Gastrocnemius medialis (tissue), 4 donors: ENCODE results near the gene ZDHHC3. TPM values are rescaled to one million over a fixed set of nuclear protein-coding genes. Genes with fewer than 3 reads are reported as not detected.

ENCODE experiments used
- ATAC-seq, 2 donors: fragments of 150-250 bp; one replicate each; pipeline ENCODE4 v1.9.1; 2016
- DNase-seq, 2 donors: peaks; one replicate each; pipeline ENCODE4 v3.0.0-alpha.2; 2019
- H3K27ac ChIP-seq, 4 donors: fragments of 200-600 bp; sonication (generic); 1 replicate in 1 of 4; 2 replicates in 3 of 4; pipeline ENCODE4 v1.5.1; 2016 to 2018; ENCODE audit warnings: mild to moderate bottlenecking in 2 of 4, moderate library complexity in 1 of 4
- H3K27me3 ChIP-seq, 3 donors: fragments of 200-600 bp; sonication (generic) in 2 of 3; 1 replicate in 1 of 3; 2 replicates in 2 of 3; pipeline versions ENCODE4 v1.5.1 to v1.6.0; 2016 to 2019; ENCODE audit warnings: mild to moderate bottlenecking in 1 of 3, moderate library complexity in 1 of 3
- H3K36me3 ChIP-seq, 2 donors: fragments of 200-600 bp; sonication (generic) in 1 of 2; one replicate each; pipeline ENCODE4 v1.5.1; 2017 to 2018
- H3K4me1 ChIP-seq, 2 donors: fragments of 200-600 bp; sonication (generic) in 1 of 2; one replicate each; pipeline ENCODE4 v1.5.1; 2016 to 2017; ENCODE audit warnings: mild to moderate bottlenecking in 2 of 2
- H3K4me3 ChIP-seq, 4 donors: fragments of 200-600 bp; sonication (generic) in 3 of 4; 1 replicate in 1 of 4; 2 replicates in 3 of 4; pipeline ENCODE4 v1.5.1; 2016 to 2019; ENCODE audit warnings: mild to moderate bottlenecking in 2 of 4
- H3K9me3 ChIP-seq, 3 donors: fragments of 200-600 bp; sonication (generic) in 2 of 3; 1 replicate in 1 of 3; 2 replicates in 2 of 3; pipeline ENCODE4 v1.5.1; 2016 to 2019
- POLR2A ChIP-seq, 2 donors: fragments of 450-650 bp; IDR thresholded peaks; one replicate each; pipeline ENCODE4 v1.6.1; 2017; ENCODE audit warnings: antibody characterized with exemption in 2 of 2, mild to moderate bottlenecking in 2 of 2, moderate library complexity in 2 of 2
- in situ Hi-C, 4 donors: fragments of 200-750 bp; cut with MboI; loops; one replicate each; pipeline versions ENCODE4 v1.15.0 to v1.8.0; 2017; ENCODE audit warnings: low sequenced_read_pairs in 4 of 4
- intact Hi-C: fragments of 100-400 bp; cut with DNase I; formaldehyde crosslinking; loops from one replicate; pipeline ENCODE4 v1.15.1; 2023; ENCODE audit warnings: low total_unique reads
- total RNA-seq, 4 donors: library from RNA; depleted of rRNA; stranded (reverse); fragments of >200 nt; gene quantifications; one replicate each; pipeline versions ENCODE4 v1.1.0 to v1.2.3, GENCODE V29; 2016
- TF ChIP-seq, protein P1 (sequence below), 5 experiments: fragments of 450-650 bp in 3 of 5; fragments of 200-600 bp in 2 of 5; sonication (generic) in 2 of 5; IDR thresholded peaks in 4 of 5; conservative IDR thresholded peaks in 1 of 5; 1 replicate in 4 of 5; 2 replicates in 1 of 5; pipeline ENCODE4 v1.5.1; 2016 to 2019; ENCODE audit warnings: antibody characterized with exemption in 5 of 5, mild to moderate bottlenecking in 3 of 5, moderate library complexity in 3 of 5

Gene ZDHHC3
- total RNA-seq, 4 donors from 2014 or later = 66.2 to 90.5 (median 74.5) TPM

DNA sequence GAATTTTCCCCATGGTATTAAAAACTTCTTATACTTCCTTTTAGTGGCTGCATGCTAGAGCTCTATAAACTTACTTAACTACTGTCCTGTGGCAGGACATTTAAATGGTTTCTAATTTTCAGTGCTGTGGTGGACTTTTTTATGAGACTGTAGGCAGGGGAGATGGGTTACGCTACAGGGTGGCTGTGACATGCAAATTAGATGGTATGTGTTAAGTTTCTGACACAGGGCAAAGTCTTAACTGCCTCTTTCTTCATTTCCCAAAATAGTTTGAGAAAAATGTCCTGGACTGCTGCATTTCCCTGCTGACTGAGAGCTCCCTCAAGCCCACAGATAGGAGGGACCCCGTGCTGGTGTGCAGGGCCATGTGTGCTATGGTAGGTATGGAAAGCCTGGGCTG is 79.5 kb downstream of the ZDHHC3 start:
- Histone ChIP-seq H3K27ac (no peak overlapping the region), H3K4me3 (no peak overlapping the region), H3K4me1 (no peaks in the 10 kb centered on the region), H3K27me3 (no peaks in the 10 kb centered on the region), H3K36me3 (no peaks in the 10 kb centered on the region), H3K9me3 (no peaks in the 10 kb centered on the region)
- intact Hi-C loops (no loop called here), in situ Hi-C loops (no loop called here)
- DNase-seq (no peak), ATAC-seq (no peak)
- TF ChIP-seq, protein P1, sequence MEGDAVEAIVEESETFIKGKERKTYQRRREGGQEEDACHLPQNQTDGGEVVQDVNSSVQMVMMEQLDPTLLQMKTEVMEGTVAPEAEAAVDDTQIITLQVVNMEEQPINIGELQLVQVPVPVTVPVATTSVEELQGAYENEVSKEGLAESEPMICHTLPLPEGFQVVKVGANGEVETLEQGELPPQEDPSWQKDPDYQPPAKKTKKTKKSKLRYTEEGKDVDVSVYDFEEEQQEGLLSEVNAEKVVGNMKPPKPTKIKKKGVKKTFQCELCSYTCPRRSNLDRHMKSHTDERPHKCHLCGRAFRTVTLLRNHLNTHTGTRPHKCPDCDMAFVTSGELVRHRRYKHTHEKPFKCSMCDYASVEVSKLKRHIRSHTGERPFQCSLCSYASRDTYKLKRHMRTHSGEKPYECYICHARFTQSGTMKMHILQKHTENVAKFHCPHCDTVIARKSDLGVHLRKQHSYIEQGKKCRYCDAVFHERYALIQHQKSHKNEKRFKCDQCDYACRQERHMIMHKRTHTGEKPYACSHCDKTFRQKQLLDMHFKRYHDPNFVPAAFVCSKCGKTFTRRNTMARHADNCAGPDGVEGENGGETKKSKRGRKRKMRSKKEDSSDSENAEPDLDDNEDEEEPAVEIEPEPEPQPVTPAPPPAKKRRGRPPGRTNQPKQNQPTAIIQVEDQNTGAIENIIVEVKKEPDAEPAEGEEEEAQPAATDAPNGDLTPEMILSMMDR (IDR thresholded peaks at IDR 0.05 in 4 of 5, conservative IDR thresholded peaks at IDR 0.05 in 1 of 5) = no peak
- TF ChIP-seq POLR2A (IDR thresholded peaks at IDR 0.05) = no peak

DNA sequence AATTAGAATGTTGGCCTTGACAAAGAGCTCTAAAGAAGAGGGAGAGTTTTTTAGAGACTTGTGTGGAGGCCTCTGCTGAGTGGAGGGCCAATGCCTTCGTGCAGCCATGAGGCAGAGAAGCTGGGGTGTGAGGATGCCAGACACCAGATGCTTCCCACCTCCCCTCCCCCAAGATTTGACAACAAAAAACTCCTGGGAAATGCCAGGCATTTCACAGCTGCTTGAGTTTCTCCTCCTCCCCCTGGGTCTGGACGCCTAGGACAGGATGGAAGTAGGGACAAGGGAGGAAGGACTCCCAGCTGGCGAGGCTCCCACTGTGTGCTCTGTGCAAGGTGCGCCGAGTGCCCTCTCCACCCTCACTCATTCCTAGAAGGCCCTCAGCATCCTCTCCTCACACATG is 81.5 kb downstream of the ZDHHC3 start:
- ATAC-seq (no peak), DNase-seq (no peak)
- H3K4me3 ChIP-seq = no peak overlapping the region
- in situ Hi-C loops = no loop called here
- H3K36me3 ChIP-seq = no peaks in the 10 kb centered on the region
- intact Hi-C loops = no loop called here
- no peak overlapping the region for H3K27ac ChIP-seq
- H3K27me3 ChIP-seq = no peaks in the 10 kb centered on the region
- TF ChIP-seq, protein P1 (IDR thresholded peaks at IDR 0.05 in 4 of 5, conservative IDR thresholded peaks at IDR 0.05 in 1 of 5) = no peak
- no peak for TF ChIP-seq POLR2A (IDR thresholded peaks at IDR 0.05)
- no peaks in the 10 kb centered on the region for H3K9me3 ChIP-seq
- H3K4me1 ChIP-seq = no peaks in the 10 kb centered on the region

DNA sequence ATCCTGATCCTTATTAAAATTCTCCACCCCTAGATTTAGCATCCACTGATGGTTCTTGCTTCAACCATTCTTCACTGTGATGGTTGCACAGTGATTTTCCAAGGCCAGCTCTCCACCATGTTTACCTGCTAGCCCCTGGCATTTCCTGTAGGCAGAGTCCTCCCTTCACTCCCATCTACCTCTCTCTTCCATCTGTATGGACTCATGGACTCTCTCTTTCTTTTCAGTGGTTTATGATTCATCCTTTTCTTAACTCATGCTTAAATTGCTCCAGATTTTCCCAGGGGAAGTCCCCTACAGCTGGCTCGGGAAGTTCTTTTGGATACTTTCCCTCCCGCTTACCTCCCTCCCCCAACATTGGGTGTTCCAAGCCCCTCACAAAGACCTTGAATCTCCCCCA is 82.9 kb downstream of the ZDHHC3 start:
- Histone ChIP-seq H3K4me1 (no peaks in the 10 kb centered on the region), H3K9me3 (no peaks in the 10 kb centered on the region), H3K4me3 (no peak overlapping the region), H3K27me3 (no peaks in the 10 kb centered on the region), H3K27ac (no peak overlapping the region), H3K36me3 (no peaks in the 10 kb centered on the region)
- TF ChIP-seq POLR2A (IDR thresholded peaks at IDR 0.05) = no peak
- TF ChIP-seq, protein P1 (IDR thresholded peaks at IDR 0.05 in 4 of 5, conservative IDR thresholded peaks at IDR 0.05 in 1 of 5) = no peak
- in situ Hi-C loops (no loop called here), intact Hi-C loops (no loop called here)
- ATAC-seq = no peak
- no peak for DNase-seq

GRCh38 chr3:44892689-44893088 is 83.3 kb downstream of the ZDHHC3 start:
- no peak for ATAC-seq
- in situ Hi-C loops = no loop called here
- no peak for TF ChIP-seq POLR2A (IDR thresholded peaks at IDR 0.05)
- TF ChIP-seq, protein P1 (IDR thresholded peaks at IDR 0.05 in 4 of 5, conservative IDR thresholded peaks at IDR 0.05 in 1 of 5) = no peak

GRCh38 chr3:44890852-44891251 is 85.1 kb downstream of the ZDHHC3 start:
- H3K9me3 ChIP-seq = no peaks in the 10 kb centered on the region
- no peaks in the 10 kb centered on the region for H3K27me3 ChIP-seq
- no peak for ATAC-seq
- H3K27ac ChIP-seq = no peak overlapping the region
- H3K4me1 ChIP-seq = no peaks in the 10 kb centered on the region
- in situ Hi-C loops = no loop called here
- no peaks in the 10 kb centered on the region for H3K36me3 ChIP-seq
- TF ChIP-seq, protein P1 (IDR thresholded peaks at IDR 0.05 in 4 of 5, conservative IDR thresholded peaks at IDR 0.05 in 1 of 5) = no peak
- no peak for TF ChIP-seq POLR2A (IDR thresholded peaks at IDR 0.05)
- no peak for DNase-seq
- no peak overlapping the region for H3K4me3 ChIP-seq
- intact Hi-C loops = no loop called here

More at GRCh38 chr3:44892689-44893088, 83.3 kb downstream of the ZDHHC3 start:
- intact Hi-C loops = no loop called here
- Histone ChIP-seq H3K27me3 (no peaks in the 10 kb centered on the region), H3K4me1 (no peaks in the 10 kb centered on the region), H3K4me3 (no peak overlapping the region), H3K27ac (no peak overlapping the region), H3K36me3 (no peaks in the 10 kb centered on the region), H3K9me3 (no peaks in the 10 kb centered on the region)
- DNase-seq = no peak
